C4-2B (cell line): Measurements from ENCODE around the gene THOP1.

Source experiments
- CTCF ChIP-seq: fragments of 450-650 bp; conservative IDR thresholded peaks from 2 replicates; pipeline ENCODE4 v1.5.1; 2017; ENCODE audit warnings: mild to moderate bottlenecking
- ZFX ChIP-seq: fragments of 450-650 bp; IDR thresholded peaks from 2 replicates; pipeline ENCODE4 v1.6.1; 2017

- TF ChIP-seq CTCF (no peak), ZFX (no peak)
Measured at GRCh38 chr19:2797280-2797679, 12.0 kb downstream of the THOP1 start.
